Testis (tissue), 2 donors: Measurements from ENCODE around the gene LYL1.

Experiments used
- CTCF ChIP-seq, 3 experiments: fragments of 450-650 bp in 2 of 3; fragments of 200-600 bp in 1 of 3; sonication (generic) in 1 of 3; IDR thresholded peaks; one replicate each; pipeline ENCODE4 v1.5.1; 2016 to 2019; ENCODE audit warnings: antibody characterized with exemption in 3 of 3, mild to moderate bottlenecking in 2 of 3, moderate library complexity in 1 of 3
- POLR2A ChIP-seq: fragments of 450-650 bp; IDR thresholded peaks from one replicate; pipeline ENCODE4 v1.6.1; 2017; ENCODE audit warnings: antibody characterized with exemption, mild to moderate bottlenecking, moderate library complexity

DNA sequence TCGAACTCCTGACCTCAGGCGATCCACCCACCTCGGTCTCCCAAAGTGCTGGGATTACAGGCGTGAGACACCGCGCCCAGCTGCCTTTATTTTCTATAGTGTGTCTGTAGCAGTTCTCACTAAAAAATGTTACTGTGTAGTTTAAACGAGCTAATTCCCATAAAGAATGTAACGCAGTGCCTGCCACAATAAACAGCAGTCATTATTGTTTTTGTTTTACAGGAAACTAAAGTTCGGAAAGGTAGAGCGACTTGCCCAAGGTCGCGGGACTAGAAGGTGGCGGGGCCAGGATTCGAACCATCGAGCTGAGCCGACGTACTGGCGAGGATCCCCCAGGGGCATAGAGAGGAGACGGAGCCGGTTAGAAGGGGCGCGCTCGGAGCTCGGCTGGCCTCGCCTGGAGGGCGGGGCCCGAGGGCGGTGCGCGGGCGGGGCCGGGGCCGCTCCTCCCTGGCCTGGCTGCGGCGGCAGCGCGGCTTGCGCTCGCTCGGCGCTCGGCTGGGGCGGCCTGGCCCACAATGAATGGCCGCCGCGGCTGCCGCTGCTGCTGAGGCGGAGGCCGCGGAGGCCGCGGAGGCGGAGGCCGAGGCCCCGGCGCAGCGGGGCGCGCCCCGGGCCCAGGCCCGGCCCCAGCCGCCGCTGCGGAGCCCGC is 15.2 kb upstream of the LYL1 start, which contains the start of gene NACC1:
- TF ChIP-seq CTCF (IDR thresholded peaks at IDR 0.05) = no peak
- TF ChIP-seq POLR2A = no peak
